GM12878 (cell line): Measurements from ENCODE around the gene TMTC1. TPM values are rescaled to one million over a fixed set of nuclear protein-coding genes. Genes with fewer than 3 reads are reported as not detected.

Source experiments
- BACH1 ChIP-seq: fragments of 450-650 bp; IDR thresholded peaks from 2 replicates; pipeline ENCODE4 v1.6.1; 2017; ENCODE audit warnings: mild to moderate bottlenecking, borderline replicate concordance
- BCL11A ChIP-seq: IDR thresholded peaks from 2 replicates; pipeline ENCODE4 v1.6.1; 2011; ENCODE audit warnings: low read depth, low read length
- CBX3 ChIP-seq: fragments of 200-600 bp; sonication (generic); IDR thresholded peaks from 2 replicates; pipeline ENCODE4 v1.6.1; 2016; ENCODE audit warnings: low read depth, borderline replicate concordance
- CREM ChIP-seq: IDR thresholded peaks from 2 replicates; pipeline ENCODE4 v1.6.1; 2014; ENCODE audit warnings: antibody characterized with exemption, low read depth
- EP300 ChIP-seq, 2 experiments: fragments of 150-350 bp in 1 of 2; IDR thresholded peaks; 2 replicates each; pipeline ENCODE4 v1.6.1; 2011 to 2012; ENCODE audit warnings: low read depth in 2 of 2, low read length in 2 of 2, borderline replicate concordance in 1 of 2, improper control_type of control experiment in 1 of 2, inconsistent platforms in 1 of 2; ENCODE audit not compliant: control insufficient read depth in 1 of 2
- LARP7 ChIP-seq: fragments of 450-650 bp; IDR thresholded peaks from 2 replicates; pipeline ENCODE4 v1.6.1; 2017; ENCODE audit warnings: mild to moderate bottlenecking
- MTA3 ChIP-seq: IDR thresholded peaks from 2 replicates; pipeline ENCODE4 v1.6.1; 2012; ENCODE audit warnings: low read length, inconsistent platforms, borderline replicate concordance
- MYC ChIP-seq: IDR thresholded peaks from 2 replicates; pipeline ENCODE4 v1.6.1; 2011; ENCODE audit warnings: mild to moderate bottlenecking, low read length, moderate library complexity, inconsistent platforms; ENCODE audit not compliant: insufficient read depth, insufficient replicate concordance, insufficient read length, severe bottlenecking
- NFYB ChIP-seq: IDR thresholded peaks from 2 replicates; pipeline ENCODE4 v1.6.1; 2011; ENCODE audit warnings: low read depth, mild to moderate bottlenecking, low read length, improper control_type of control experiment, moderate library complexity; ENCODE audit not compliant: insufficient read depth
- PML ChIP-seq: IDR thresholded peaks from 2 replicates; pipeline ENCODE4 v1.6.1; 2012; ENCODE audit warnings: low read length, inconsistent platforms
- SMAD1 ChIP-seq: fragments of 450-650 bp; IDR thresholded peaks from 2 replicates; pipeline ENCODE4 v1.6.1; 2018; ENCODE audit warnings: mild to moderate bottlenecking, low read depth; ENCODE audit not compliant: partially characterized antibody
- SMARCA5 ChIP-seq: fragments of 450-650 bp; IDR thresholded peaks from 2 replicates; pipeline ENCODE4 v1.6.1; 2017; ENCODE audit warnings: mild to moderate bottlenecking
- TBL1XR1 ChIP-seq: IDR thresholded peaks from 2 replicates; pipeline ENCODE4 v1.6.1; 2012; ENCODE audit warnings: low read depth, low read length, improper control_type of control experiment
- TCF7 ChIP-seq: IDR thresholded peaks from 2 replicates; pipeline ENCODE4 v1.6.1; 2014; ENCODE audit warnings: antibody characterized with exemption, borderline replicate concordance
- polyA plus RNA-seq, 11 experiments: library from polyadenylated mRNA; depleted of rRNA in 4 of 11; unstranded in 6 of 11; stranded (reverse) in 5 of 11; fragments of >200 nt; fragmentation: Nextera tagmentation in 4 of 11; fragmentation: Illumina TruSeq in 1 of 11; extraction: Ambion mirVana in 4 of 11; extraction: Trizol in 1 of 11; gene quantifications; 1 replicate in 1 of 11; 2 replicates in 10 of 11; pipeline versions ENCODE4 v1.2.1 to v1.2.3, GENCODE V29; 2011 to 2016; ENCODE audit warnings: inconsistent platforms in 2 of 11, missing spikeins in 2 of 11, low read depth in 1 of 11
- total RNA-seq, 4 experiments: library from RNA; depleted of rRNA in 3 of 4; stranded (reverse); fragments of >200 nt in 3 of 4; fragmentation: Illumina TruSeq in 1 of 4; extraction: Trizol in 1 of 4; gene quantifications; 2 replicates each; pipeline versions ENCODE4 v1.2.1 to v1.2.3, GENCODE V29; 2013 to 2021
- TF ChIP-seq, protein P1 (sequence below): fragments of 450-650 bp; IDR thresholded peaks from 2 replicates; pipeline ENCODE4 v1.6.1; 2017; ENCODE audit warnings: mild to moderate bottlenecking, low read depth, inconsistent platforms; ENCODE audit not compliant: poor library complexity, severe bottlenecking
- TF ChIP-seq, protein P2 (sequence below): fragments of 450-650 bp; formaldehyde crosslinking; IDR thresholded peaks from 2 replicates; pipeline ENCODE4 v1.5.0; 2022; ENCODE audit warnings: mild to moderate bottlenecking, missing genetic modification characterization
- TF ChIP-seq, protein P3 (sequence below): fragments of 450-650 bp; IDR thresholded peaks from 2 replicates; pipeline ENCODE4 v1.6.1; 2016; ENCODE audit warnings: mild to moderate bottlenecking
- TF ChIP-seq, protein P4 (sequence below), 3 experiments: IDR thresholded peaks in 2 of 3; conservative IDR thresholded peaks in 1 of 3; 2 replicates each; pipeline ENCODE4 v1.5.1; 2011; ENCODE audit warnings: low read depth in 3 of 3, low read length in 3 of 3, mild to moderate bottlenecking in 3 of 3, control low read depth in 2 of 3, moderate library complexity in 2 of 3, inconsistent platforms in 1 of 3, mixed read lengths in 1 of 3; ENCODE audit not compliant: control insufficient read depth in 2 of 3, insufficient read depth in 1 of 3; ENCODE audit errors: extremely low read depth in 1 of 3
- TF ChIP-seq, protein P5 (sequence below): IDR thresholded peaks from 2 replicates; pipeline ENCODE4 v1.6.1; 2011; ENCODE audit warnings: borderline replicate concordance, low read depth, mild to moderate bottlenecking, moderate library complexity, low read length; ENCODE audit not compliant: insufficient read depth, poor library complexity, severe bottlenecking

Gene TMTC1
- total and polyA plus RNA-seq, 10 of the 15 experiments (the other 5 are each of a cell fraction or from before 2014, with no cell fraction given) = 0.10 to 20.9 (median 0.57) TPM

DNA sequence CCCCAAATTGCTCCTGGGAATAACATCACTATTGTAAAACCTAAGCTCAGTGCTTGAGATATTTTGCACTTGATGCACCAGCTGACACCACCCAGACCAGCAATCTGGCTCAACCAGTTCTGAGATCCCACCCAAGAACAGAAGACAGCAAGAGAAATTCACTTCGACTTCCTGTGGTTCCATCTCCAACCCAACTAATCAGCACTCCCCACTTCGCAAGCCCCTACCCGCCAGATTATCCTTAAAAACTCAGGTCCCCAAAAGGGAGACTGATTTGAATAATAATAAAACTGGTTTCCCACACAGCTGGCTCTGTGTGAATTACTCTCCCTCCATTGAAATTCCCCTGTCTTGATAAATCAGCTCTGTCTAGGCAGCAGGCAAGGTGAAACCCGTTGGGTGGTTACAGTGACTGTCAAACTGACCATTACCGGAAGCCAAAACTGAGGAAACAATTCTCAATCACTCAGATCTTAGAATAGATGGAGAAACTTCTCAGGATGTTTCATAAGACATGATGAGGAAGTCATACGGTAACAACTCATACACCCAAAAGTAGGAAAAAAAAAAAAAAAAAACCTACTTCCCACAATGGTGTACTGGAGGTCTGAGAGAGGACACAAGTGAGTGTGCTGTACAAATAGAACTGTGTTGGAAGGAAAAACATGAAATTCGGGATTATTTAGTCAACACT is 92.4 kb downstream of the TMTC1 start (continued):
- no peak for TF ChIP-seq MYC
- TF ChIP-seq BACH1 = no peak
- peak in 1 of 2 experiments; percentile 18; a peak in 1 of 4 replicates for TF ChIP-seq EP300 (IDR thresholded peaks at IDR 0.05; ENCODE audit: borderline replicate concordance in 1 of 2, control insufficient read depth in 1 of 2, low read depth in 2 of 2, low read length in 2 of 2)
- peak; percentile 35 for TF ChIP-seq SMAD1
- TF ChIP-seq TBL1XR1 = no peak
- TF ChIP-seq, protein P1, sequence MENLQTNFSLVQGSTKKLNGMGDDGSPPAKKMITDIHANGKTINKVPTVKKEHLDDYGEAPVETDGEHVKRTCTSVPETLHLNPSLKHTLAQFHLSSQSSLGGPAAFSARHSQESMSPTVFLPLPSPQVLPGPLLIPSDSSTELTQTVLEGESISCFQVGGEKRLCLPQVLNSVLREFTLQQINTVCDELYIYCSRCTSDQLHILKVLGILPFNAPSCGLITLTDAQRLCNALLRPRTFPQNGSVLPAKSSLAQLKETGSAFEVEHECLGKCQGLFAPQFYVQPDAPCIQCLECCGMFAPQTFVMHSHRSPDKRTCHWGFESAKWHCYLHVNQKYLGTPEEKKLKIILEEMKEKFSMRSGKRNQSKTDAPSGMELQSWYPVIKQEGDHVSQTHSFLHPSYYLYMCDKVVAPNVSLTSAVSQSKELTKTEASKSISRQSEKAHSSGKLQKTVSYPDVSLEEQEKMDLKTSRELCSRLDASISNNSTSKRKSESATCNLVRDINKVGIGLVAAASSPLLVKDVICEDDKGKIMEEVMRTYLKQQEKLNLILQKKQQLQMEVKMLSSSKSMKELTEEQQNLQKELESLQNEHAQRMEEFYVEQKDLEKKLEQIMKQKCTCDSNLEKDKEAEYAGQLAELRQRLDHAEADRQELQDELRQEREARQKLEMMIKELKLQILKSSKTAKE = peak; percentile 25
- TF ChIP-seq MTA3 = no peak
- TF ChIP-seq, protein P2, sequence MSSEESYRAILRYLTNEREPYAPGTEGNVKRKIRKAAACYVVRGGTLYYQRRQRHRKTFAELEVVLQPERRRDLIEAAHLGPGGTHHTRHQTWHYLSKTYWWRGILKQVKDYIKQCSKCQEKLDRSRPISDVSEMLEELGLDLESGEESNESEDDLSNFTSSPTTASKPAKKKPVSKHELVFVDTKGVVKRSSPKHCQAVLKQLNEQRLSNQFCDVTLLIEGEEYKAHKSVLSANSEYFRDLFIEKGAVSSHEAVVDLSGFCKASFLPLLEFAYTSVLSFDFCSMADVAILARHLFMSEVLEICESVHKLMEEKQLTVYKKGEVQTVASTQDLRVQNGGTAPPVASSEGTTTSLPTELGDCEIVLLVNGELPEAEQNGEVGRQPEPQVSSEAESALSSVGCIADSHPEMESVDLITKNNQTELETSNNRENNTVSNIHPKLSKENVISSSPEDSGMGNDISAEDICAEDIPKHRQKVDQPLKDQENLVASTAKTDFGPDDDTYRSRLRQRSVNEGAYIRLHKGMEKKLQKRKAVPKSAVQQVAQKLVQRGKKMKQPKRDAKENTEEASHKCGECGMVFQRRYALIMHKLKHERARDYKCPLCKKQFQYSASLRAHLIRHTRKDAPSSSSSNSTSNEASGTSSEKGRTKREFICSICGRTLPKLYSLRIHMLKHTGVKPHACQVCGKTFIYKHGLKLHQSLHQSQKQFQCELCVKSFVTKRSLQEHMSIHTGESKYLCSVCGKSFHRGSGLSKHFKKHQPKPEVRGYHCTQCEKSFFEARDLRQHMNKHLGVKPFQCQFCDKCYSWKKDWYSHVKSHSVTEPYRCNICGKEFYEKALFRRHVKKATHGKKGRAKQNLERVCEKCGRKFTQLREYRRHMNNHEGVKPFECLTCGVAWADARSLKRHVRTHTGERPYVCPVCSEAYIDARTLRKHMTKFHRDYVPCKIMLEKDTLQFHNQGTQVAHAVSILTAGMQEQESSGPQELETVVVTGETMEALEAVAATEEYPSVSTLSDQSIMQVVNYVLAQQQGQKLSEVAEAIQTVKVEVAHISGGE = no peak
- no peak for TF ChIP-seq TCF7
- TF ChIP-seq, protein P3, sequence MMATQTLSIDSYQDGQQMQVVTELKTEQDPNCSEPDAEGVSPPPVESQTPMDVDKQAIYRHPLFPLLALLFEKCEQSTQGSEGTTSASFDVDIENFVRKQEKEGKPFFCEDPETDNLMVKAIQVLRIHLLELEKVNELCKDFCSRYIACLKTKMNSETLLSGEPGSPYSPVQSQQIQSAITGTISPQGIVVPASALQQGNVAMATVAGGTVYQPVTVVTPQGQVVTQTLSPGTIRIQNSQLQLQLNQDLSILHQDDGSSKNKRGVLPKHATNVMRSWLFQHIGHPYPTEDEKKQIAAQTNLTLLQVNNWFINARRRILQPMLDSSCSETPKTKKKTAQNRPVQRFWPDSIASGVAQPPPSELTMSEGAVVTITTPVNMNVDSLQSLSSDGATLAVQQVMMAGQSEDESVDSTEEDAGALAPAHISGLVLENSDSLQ = peak; percentile 68
- no peak for TF ChIP-seq PML
- TF ChIP-seq, protein P4, sequence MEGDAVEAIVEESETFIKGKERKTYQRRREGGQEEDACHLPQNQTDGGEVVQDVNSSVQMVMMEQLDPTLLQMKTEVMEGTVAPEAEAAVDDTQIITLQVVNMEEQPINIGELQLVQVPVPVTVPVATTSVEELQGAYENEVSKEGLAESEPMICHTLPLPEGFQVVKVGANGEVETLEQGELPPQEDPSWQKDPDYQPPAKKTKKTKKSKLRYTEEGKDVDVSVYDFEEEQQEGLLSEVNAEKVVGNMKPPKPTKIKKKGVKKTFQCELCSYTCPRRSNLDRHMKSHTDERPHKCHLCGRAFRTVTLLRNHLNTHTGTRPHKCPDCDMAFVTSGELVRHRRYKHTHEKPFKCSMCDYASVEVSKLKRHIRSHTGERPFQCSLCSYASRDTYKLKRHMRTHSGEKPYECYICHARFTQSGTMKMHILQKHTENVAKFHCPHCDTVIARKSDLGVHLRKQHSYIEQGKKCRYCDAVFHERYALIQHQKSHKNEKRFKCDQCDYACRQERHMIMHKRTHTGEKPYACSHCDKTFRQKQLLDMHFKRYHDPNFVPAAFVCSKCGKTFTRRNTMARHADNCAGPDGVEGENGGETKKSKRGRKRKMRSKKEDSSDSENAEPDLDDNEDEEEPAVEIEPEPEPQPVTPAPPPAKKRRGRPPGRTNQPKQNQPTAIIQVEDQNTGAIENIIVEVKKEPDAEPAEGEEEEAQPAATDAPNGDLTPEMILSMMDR (IDR thresholded peaks at IDR 0.05 in 2 of 3, conservative IDR thresholded peaks at IDR 0.05 in 1 of 3; ENCODE audit: control insufficient read depth in 2 of 3, extremely low read depth in 1 of 3, insufficient read depth in 1 of 3, low read depth in 3 of 3, low read length in 3 of 3) = no peak
- no peak for TF ChIP-seq NFYB
- no peak for TF ChIP-seq SMARCA5
- no peak for TF ChIP-seq LARP7
- TF ChIP-seq BCL11A = 0 out of 2 replicates have a peak, but pooled peaks have one; percentile 56
- no peak for TF ChIP-seq CBX3
- TF ChIP-seq, protein P5, sequence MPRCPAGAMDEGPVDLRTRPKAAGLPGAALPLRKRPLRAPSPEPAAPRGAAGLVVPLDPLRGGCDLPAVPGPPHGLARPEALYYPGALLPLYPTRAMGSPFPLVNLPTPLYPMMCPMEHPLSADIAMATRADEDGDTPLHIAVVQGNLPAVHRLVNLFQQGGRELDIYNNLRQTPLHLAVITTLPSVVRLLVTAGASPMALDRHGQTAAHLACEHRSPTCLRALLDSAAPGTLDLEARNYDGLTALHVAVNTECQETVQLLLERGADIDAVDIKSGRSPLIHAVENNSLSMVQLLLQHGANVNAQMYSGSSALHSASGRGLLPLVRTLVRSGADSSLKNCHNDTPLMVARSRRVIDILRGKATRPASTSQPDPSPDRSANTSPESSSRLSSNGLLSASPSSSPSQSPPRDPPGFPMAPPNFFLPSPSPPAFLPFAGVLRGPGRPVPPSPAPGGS = no peak
- no peak for TF ChIP-seq CREM
